ENCODE measurements around the gene FZD2.

- TF ChIP-seq CTCF (IDR thresholded peaks at IDR 0.05; ENCODE audit: insufficient read depth, low read length, poor library complexity, severe bottlenecking), result no peak
- TF ChIP-seq EZH2phosphoT487 (conservative IDR thresholded peaks at IDR 0.05; ENCODE audit: low read length), result no peak
These were observed 30.2 kb upstream of the FZD2 start for GRCh38 chr17:44527102-44527501.

All from SU-DHL-6 (cell line).